DOHH2 (cell line): ENCODE measurements around the gene ZNF578.
"Not testable (repeated sequence)": the region's sequence is repeated elsewhere in the genome, so short reads cannot be mapped to it uniquely, and the experiment has no call there.

Experiments
- H3F3A ChIP-seq: fragments of 200-600 bp; sonication (generic), shearing (Covaris generic); 2 replicates; pipeline ENCODE4 v1.6.0; 2016; ENCODE audit warnings: antibody characterized with exemption, mild to moderate bottlenecking; ENCODE audit not compliant: control insufficient read depth, insufficient read depth
- H3K27ac ChIP-seq: fragments of 200-600 bp; sonication (generic); 2 replicates; pipeline ENCODE4 v1.5.1; 2014; ENCODE audit warnings: low read depth, mild to moderate bottlenecking, low read length, moderate library complexity
- H3K27me3 ChIP-seq: fragments of 200-600 bp; sonication (generic); 2 replicates; pipeline ENCODE4 v1.6.1; 2014; ENCODE audit warnings: mild to moderate bottlenecking, low read length, mixed read lengths; ENCODE audit not compliant: control insufficient read depth
- H3K36me3 ChIP-seq: fragments of 200-600 bp; sonication (generic); 2 replicates; pipeline ENCODE4 v1.6.1; 2014; ENCODE audit warnings: mild to moderate bottlenecking, low read length, moderate library complexity, mixed read lengths; ENCODE audit not compliant: control insufficient read depth
- H3K4me1 ChIP-seq: fragments of 200-600 bp; sonication (generic); 2 replicates; pipeline ENCODE4 v1.6.1; 2014; ENCODE audit warnings: mild to moderate bottlenecking, low read length, mixed read lengths; ENCODE audit not compliant: control insufficient read depth
- H3K4me2 ChIP-seq: fragments of 200-600 bp; sonication (generic); 2 replicates; pipeline ENCODE4 v1.6.0; 2014; ENCODE audit warnings: mild to moderate bottlenecking, low read length, moderate library complexity
- H3K4me3 ChIP-seq: fragments of 200-600 bp; sonication (generic); 2 replicates; pipeline ENCODE4 v1.5.1; 2014; ENCODE audit warnings: mild to moderate bottlenecking, low read length, mixed read lengths
- H3K79me2 ChIP-seq: fragments of 200-600 bp; sonication (generic); 2 replicates; pipeline ENCODE4 v1.6.1; 2014; ENCODE audit warnings: mild to moderate bottlenecking, low read length, mixed read lengths; ENCODE audit not compliant: control insufficient read depth
- H3K9me2 ChIP-seq: fragments of 200-600 bp; sonication (generic); replicated peaks from 2 replicates; pipeline ENCODE4 v1.6.1; 2014; ENCODE audit warnings: mild to moderate bottlenecking, low read length, mixed read lengths; ENCODE audit not compliant: control insufficient read depth
- H3K9me3 ChIP-seq: fragments of 200-600 bp; sonication (generic); 2 replicates; pipeline ENCODE4 v1.6.1; 2014; ENCODE audit warnings: antibody characterized with exemption, low read length, mixed read lengths; ENCODE audit not compliant: control insufficient read depth, insufficient read depth
- H4K20me1 ChIP-seq: fragments of 200-600 bp; sonication (generic); 2 replicates; pipeline ENCODE4 v1.6.0; 2014; ENCODE audit warnings: low read depth, mild to moderate bottlenecking, antibody characterized with exemption, low read length, moderate library complexity; ENCODE audit not compliant: control insufficient read depth, insufficient read depth
- EZH2phosphoT487 ChIP-seq: fragments of 200-600 bp; sonication (generic); IDR thresholded peaks from 2 replicates; pipeline ENCODE4 v1.6.1; 2017; ENCODE audit warnings: borderline replicate concordance, mild to moderate bottlenecking, antibody characterized with exemption, low read length, moderate library complexity, mixed read lengths
- TF ChIP-seq, protein P1 (sequence below): fragments of 200-600 bp; sonication (generic); IDR thresholded peaks from one replicate; pipeline ENCODE4 v1.5.1; 2014; ENCODE audit warnings: antibody characterized with exemption, mild to moderate bottlenecking, low read depth, low read length; ENCODE audit not compliant: poor library complexity, severe bottlenecking

The ZNF578 gene

DNA sequence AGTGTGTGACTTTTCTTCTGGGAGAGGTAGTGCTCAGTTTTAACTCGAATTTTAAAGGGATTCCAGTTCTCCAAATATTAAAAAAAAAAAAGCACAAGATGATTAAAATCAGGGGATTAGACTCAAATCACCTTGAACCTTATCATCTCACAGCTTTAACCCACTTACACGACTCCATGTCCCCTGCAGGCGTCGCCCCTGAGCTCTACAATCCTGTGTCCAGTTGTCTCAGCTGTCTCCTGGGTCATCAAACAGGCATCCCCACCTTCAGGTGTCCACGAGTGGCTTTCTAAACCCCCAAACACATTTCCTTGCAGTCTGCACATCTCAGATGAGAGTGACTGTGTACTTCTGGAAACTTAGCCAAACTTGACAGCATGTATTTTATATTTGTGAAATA, 88.3 kb downstream of the ZNF578 start:
- Histone ChIP-seq H3K9me3 (no peaks in the 10 kb centered on the region), H3K4me2 (no peak overlapping the region), H3K4me1 (peaks cover 7% of the 10 kb centered on the region), H3K9me2 (no peaks in the 10 kb centered on the region), H3K79me2 (peaks cover 47% of the 10 kb centered on the region), H3K36me3 (peaks cover 45% of the 10 kb centered on the region), H4K20me1 (no peaks in the 10 kb centered on the region), H3K27me3 (no peaks in the 10 kb centered on the region), H3F3A (no peaks in the 10 kb centered on the region), H3K4me3 (no peak overlapping the region), H3K27ac (no peak overlapping the region)
- no peak for TF ChIP-seq EZH2phosphoT487
- TF ChIP-seq, protein P1, sequence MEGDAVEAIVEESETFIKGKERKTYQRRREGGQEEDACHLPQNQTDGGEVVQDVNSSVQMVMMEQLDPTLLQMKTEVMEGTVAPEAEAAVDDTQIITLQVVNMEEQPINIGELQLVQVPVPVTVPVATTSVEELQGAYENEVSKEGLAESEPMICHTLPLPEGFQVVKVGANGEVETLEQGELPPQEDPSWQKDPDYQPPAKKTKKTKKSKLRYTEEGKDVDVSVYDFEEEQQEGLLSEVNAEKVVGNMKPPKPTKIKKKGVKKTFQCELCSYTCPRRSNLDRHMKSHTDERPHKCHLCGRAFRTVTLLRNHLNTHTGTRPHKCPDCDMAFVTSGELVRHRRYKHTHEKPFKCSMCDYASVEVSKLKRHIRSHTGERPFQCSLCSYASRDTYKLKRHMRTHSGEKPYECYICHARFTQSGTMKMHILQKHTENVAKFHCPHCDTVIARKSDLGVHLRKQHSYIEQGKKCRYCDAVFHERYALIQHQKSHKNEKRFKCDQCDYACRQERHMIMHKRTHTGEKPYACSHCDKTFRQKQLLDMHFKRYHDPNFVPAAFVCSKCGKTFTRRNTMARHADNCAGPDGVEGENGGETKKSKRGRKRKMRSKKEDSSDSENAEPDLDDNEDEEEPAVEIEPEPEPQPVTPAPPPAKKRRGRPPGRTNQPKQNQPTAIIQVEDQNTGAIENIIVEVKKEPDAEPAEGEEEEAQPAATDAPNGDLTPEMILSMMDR = no peak

DNA sequence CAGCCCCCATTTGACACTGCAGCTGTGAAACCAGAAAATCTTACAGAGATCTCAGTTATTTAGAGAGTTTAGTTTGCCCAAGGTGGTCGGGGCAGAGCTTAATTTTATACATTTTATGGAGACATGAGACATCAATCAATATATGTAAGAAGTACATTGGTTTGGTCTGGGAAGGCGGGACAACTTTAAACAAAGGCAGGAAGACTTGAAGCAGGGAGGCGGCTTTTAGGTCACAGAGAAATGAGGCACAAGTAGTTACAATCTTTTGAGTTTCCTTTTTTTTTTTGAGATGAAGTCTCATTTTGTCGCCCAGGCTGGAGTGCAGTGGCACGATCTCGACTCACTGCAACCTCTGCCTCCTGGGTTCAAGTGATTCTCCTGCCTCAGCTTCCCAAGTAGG, 89.2 kb downstream of the ZNF578 start:
- H3K27me3 ChIP-seq, H3K9me3 ChIP-seq, H4K20me1 ChIP-seq, H3K9me2 ChIP-seq, H3K4me3 ChIP-seq, H3K4me2 ChIP-seq, H3K27ac ChIP-seq, H3K4me1 ChIP-seq, H3F3A ChIP-seq: not testable (repeated sequence)
- H3K36me3 ChIP-seq = peaks cover 50% of the 10 kb centered on the region
- H3K79me2 ChIP-seq = peaks cover 38% of the 10 kb centered on the region

DNA sequence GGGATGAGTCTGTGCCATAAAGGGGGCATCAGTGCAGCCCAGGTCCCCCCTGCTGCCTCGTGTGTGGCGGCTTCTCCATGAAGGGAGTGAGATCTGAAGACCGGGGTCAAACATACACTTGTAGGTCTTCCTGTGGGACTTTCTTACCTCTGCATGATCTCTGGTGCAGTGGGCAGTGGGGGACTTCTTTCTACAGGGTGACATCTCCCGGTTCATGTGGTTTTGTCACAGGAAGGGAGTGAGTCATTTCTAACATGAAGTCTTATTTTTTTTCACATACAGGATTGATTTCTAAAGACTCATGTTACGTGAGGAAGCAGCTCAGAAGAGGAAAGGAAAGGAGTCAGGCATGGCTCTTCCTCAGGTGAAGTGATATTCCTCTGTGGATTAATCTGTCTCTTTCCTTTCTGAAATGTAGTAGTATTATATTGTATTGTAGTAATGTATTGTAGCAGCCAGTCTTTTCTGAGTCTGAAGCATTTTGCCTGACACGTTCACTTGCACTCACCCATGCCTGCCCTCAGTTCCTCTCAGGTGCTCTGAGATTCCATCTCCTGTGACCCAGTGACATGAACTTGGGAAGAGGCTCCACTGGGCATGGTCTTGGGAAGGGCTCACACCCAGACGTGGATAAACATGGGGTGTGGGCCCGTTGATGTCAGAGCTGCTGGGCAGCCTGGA, 89.8 kb downstream of the ZNF578 start:
- no peak for TF ChIP-seq EZH2phosphoT487
- TF ChIP-seq, protein P1 = no peak
- Histone ChIP-seq H3K27ac (no peak overlapping the region), H3K9me3 (no peaks in the 10 kb centered on the region), H3K27me3 (no peaks in the 10 kb centered on the region), H3K4me3 (no peak overlapping the region), H3K9me2 (no peaks in the 10 kb centered on the region), H4K20me1 (no peaks in the 10 kb centered on the region), H3K4me1 (no peaks in the 10 kb centered on the region), H3F3A (no peaks in the 10 kb centered on the region), H3K4me2 (no peak overlapping the region), H3K36me3 (peaks cover 56% of the 10 kb centered on the region), H3K79me2 (peaks cover 33% of the 10 kb centered on the region)

DNA sequence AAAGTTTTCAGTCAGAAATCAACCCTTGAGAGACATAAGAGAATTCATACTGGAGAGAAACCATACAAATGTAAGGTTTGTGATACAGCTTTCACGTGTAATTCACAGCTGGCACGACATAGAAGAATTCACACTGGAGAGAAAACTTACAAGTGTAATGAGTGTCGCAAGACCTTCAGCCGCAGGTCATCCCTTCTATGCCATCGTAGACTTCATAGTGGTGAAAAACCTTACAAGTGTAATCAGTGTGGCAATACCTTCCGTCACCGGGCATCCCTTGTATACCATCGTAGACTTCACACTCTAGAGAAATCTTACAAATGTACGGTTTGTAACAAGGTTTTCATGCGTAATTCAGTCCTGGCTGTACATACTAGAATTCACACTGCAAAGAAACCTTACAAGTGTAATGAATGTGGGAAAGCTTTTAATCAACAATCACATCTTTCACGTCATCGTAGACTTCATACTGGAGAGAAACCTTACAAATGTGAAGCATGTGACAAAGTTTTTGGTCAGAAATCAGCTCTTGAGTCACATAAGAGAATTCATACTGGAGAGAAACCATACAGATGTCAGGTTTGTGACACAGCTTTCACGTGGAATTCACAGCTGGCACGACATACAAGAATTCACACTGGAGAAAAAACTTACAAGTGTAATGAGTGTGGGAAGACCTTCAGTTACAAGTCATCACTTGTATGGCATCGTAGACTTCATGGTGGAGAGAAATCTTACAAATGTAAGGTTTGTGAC, 101.0 kb downstream of the ZNF578 start:
- no peak for TF ChIP-seq EZH2phosphoT487
- TF ChIP-seq, protein P1 = no peak
- H3K9me3 ChIP-seq = peaks cover 40% of the 10 kb centered on the region
- no peaks in the 10 kb centered on the region for H3K4me1 ChIP-seq
- no peaks in the 10 kb centered on the region for H3K27me3 ChIP-seq
- H3K36me3 ChIP-seq = peaks cover 80% of the 10 kb centered on the region
- H3K27ac ChIP-seq = no peak overlapping the region
- H4K20me1 ChIP-seq = no peaks in the 10 kb centered on the region
- H3K79me2 ChIP-seq = peaks cover 10% of the 10 kb centered on the region
- H3F3A ChIP-seq = no peaks in the 10 kb centered on the region
- H3K4me3 ChIP-seq = no peak overlapping the region
- H3K4me2 ChIP-seq = no peak overlapping the region
- H3K9me2 ChIP-seq = no peaks in the 10 kb centered on the region
